Stomach (tissue), 9 donors: ENCODE data around the gene DBN1. TPM values are rescaled to one million over a fixed set of nuclear protein-coding genes. Genes with fewer than 3 reads are reported as not detected.

Experiments
- DNase-seq, 2 donors: peaks; one replicate each; pipeline versions ENCODE4 v3.0.0 to v3.0.0-alpha.2; 2013 to 2019
- H3K27ac ChIP-seq, 5 donors: fragments of 200-600 bp in 4 of 5; sonication (generic) in 4 of 5; one replicate each; pipeline ENCODE4 v1.5.1; 2013 to 2019; ENCODE audit warnings: mild to moderate bottlenecking in 1 of 5, moderate library complexity in 1 of 5
- H3K27me3 ChIP-seq, 3 donors: fragments of 200-600 bp; sonication (generic); one replicate each; pipeline ENCODE4 v1.5.1; 2017 to 2019; ENCODE audit warnings: mixed run types in 1 of 3
- H3K36me3 ChIP-seq, 4 donors: fragments of 200-600 bp; sonication (generic); 1 replicate in 3 of 4; 2 replicates in 1 of 4; pipeline ENCODE4 v1.5.1; 2016 to 2019
- H3K4me1 ChIP-seq, 4 donors: fragments of 200-600 bp; sonication (generic); one replicate each; pipeline ENCODE4 v1.5.1; 2016 to 2019
- H3K4me3 ChIP-seq, 4 donors: fragments of 200-600 bp; sonication (generic) in 3 of 4; one replicate each; pipeline ENCODE4 v1.5.1; 2016 to 2019; ENCODE audit warnings: mild to moderate bottlenecking in 1 of 4
- H3K9me3 ChIP-seq, 4 donors: fragments of 200-600 bp; sonication (generic); one replicate each; pipeline ENCODE4 v1.5.1; 2016 to 2019
- EP300 ChIP-seq: sonication (generic); formaldehyde crosslinking; IDR thresholded peaks from one replicate; pipeline ENCODE4 v1.6.1; 2017; ENCODE audit warnings: antibody characterized with exemption
- POLR2A ChIP-seq, 4 donors: fragments of 450-650 bp; IDR thresholded peaks; one replicate each; pipeline ENCODE4 v1.6.1; 2016; ENCODE audit warnings: antibody characterized with exemption in 4 of 4, control low read depth in 2 of 4, mild to moderate bottlenecking in 1 of 4, moderate library complexity in 1 of 4
- POLR2AphosphoS5 ChIP-seq, 3 donors: sonication (generic); formaldehyde crosslinking; IDR thresholded peaks; one replicate each; pipeline ENCODE4 v1.6.1; 2016; ENCODE audit warnings: antibody characterized with exemption in 3 of 3
- WGBS, 5 donors: extraction: QIAGEN DNeasy Blood & Tissue Kit in 3 of 5; methylation state at CpG; one replicate each; pipeline versions ENCODE4 v1.1.5 to v1.1.7; 2013 to 2018; 5-methylcytosine and 5-hydroxymethylcytosine counted together
- intact Hi-C: fragments of 100-400 bp; cut with DNase I; formaldehyde crosslinking; loops from one replicate; pipeline ENCODE4 v1.15.1; 2023; ENCODE audit warnings: low total_unique reads
- polyA plus RNA-seq, 3 donors: library from polyadenylated mRNA; stranded (reverse); fragments of 200-250 nt; gene quantifications; one replicate each; pipeline ENCODE4 v1.2.3, GENCODE V29; 2013
- total RNA-seq, 5 donors: library from RNA; depleted of rRNA; stranded (reverse); fragments of >200 nt; gene quantifications; one replicate each; pipeline versions ENCODE4 v1.1.0 to v1.2.3, GENCODE V29; 2014 to 2016
- TF ChIP-seq, protein P1 (sequence below), 7 experiments: fragments of 450-650 bp in 4 of 7; fragments of 200-600 bp in 3 of 7; sonication (generic) in 3 of 7; IDR thresholded peaks; one replicate each; pipeline ENCODE4 v1.5.1; 2016 to 2019; ENCODE audit warnings: antibody characterized with exemption in 7 of 7, control low read depth in 2 of 7, mild to moderate bottlenecking in 1 of 7
- donor health status: healthy with polysubstance abuse.
- donor health status: Bipolar disorder and iron deficiency.
- donor health status: healthy.

DBN1 gene
- total and polyA plus RNA-seq, 8 donors = 14.7 to 78.1 (median 36.5) TPM

DNA sequence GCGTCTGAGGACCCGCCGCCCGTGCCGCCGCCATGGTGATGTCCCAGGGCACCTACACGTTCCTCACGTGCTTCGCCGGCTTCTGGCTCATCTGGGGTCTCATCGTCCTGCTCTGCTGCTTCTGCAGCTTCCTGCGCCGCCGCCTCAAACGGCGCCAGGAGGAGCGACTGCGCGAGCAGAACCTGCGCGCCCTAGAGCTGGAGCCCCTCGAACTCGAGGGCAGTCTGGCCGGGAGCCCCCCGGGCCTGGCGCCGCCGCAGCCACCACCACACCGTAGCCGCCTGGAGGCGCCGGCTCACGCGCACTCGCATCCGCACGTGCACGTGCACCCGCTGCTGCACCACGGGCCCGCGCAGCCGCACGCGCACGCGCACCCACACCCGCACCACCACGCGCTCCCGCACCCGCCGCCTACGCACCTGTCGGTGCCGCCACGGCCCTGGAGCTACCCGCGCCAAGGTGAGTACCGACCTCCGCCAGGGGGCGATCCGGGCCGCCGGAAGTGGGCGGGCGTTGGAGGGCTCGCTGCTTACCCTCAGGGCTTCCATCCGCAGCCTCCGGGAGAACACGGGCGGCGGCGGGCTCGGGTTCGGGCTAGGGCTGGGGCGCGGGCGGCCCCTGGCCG, 18.3 kb downstream of the DBN1 start:
- H3K4me1 ChIP-seq = peaks cover 20 to 46% (median 31%) of the 10 kb centered on the region in 4 donors
- peak overlapping the region; percentile 56 to 75 (median 66) for H3K4me3 ChIP-seq
- peaks cover 0 to 21% (median 0%) of the 10 kb centered on the region in 3 donors for H3K27me3 ChIP-seq
- H3K36me3 ChIP-seq = peaks cover 10 to 26% (median 24%) of the 10 kb centered on the region in 4 donors
- no peaks in the 10 kb centered on the region for H3K9me3 ChIP-seq
- intact Hi-C loops = loop anchor here (5.0 kb wide), 1 partner anchor 53 kb away; the partner anchor contains the start of gene PFN3
- DNase-seq = peak; percentile 90 to 96
- TF ChIP-seq EP300 (no peak), POLR2A (IDR thresholded peaks at IDR 0.05) (no peak), POLR2AphosphoS5 (IDR thresholded peaks at IDR 0.05) (peak; percentile 50 to 71 (median 57))
- TF ChIP-seq, protein P1, sequence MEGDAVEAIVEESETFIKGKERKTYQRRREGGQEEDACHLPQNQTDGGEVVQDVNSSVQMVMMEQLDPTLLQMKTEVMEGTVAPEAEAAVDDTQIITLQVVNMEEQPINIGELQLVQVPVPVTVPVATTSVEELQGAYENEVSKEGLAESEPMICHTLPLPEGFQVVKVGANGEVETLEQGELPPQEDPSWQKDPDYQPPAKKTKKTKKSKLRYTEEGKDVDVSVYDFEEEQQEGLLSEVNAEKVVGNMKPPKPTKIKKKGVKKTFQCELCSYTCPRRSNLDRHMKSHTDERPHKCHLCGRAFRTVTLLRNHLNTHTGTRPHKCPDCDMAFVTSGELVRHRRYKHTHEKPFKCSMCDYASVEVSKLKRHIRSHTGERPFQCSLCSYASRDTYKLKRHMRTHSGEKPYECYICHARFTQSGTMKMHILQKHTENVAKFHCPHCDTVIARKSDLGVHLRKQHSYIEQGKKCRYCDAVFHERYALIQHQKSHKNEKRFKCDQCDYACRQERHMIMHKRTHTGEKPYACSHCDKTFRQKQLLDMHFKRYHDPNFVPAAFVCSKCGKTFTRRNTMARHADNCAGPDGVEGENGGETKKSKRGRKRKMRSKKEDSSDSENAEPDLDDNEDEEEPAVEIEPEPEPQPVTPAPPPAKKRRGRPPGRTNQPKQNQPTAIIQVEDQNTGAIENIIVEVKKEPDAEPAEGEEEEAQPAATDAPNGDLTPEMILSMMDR (IDR thresholded peaks at IDR 0.05) = peak in 5 of 7 experiments; percentile 54 to 84 (median 67)
- H3K27ac ChIP-seq = peak overlapping the region; percentile 70 to 91 (median 88)
- WGBS, 5 donors = 0 to 1% (median 0%) methylated on average over 4 to 80 of the region's 80 CpGs

DNA sequence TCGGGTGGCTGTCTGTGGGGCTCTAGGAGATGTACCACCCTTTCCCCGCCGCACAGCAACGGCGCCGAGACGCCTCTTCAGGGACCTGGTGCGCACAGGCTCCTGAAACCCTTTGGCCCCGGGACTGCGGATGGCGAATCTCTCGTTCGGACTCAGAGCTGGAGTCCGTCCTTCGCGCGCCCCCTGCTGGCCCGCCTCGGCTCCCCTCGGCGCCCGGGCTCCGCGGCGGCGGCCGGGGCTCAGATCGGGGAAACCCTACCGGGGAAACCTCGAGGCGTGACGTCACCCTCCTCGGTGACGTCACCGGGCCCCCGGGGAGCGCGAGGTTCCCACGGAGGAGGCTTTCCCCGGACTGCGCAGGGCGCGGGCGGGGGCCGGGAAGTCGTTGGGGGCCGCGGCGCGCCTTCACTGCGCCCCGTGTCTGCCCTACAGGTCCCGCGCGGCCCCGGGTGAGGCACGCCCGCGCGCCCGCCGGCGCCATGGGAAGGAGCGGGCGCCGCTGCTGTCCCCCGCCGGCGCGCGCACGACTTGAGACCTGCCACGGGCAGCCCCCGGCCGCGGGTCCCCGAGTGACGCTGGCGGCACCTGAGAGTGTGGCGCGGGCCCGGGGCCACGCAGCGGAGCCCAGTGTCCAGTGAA, 18.9 kb downstream of the DBN1 start:
- intact Hi-C loops = loop anchor here (5.0 kb wide), 1 partner anchor 52 kb away; the partner anchor contains the start of gene PFN3

DNA sequence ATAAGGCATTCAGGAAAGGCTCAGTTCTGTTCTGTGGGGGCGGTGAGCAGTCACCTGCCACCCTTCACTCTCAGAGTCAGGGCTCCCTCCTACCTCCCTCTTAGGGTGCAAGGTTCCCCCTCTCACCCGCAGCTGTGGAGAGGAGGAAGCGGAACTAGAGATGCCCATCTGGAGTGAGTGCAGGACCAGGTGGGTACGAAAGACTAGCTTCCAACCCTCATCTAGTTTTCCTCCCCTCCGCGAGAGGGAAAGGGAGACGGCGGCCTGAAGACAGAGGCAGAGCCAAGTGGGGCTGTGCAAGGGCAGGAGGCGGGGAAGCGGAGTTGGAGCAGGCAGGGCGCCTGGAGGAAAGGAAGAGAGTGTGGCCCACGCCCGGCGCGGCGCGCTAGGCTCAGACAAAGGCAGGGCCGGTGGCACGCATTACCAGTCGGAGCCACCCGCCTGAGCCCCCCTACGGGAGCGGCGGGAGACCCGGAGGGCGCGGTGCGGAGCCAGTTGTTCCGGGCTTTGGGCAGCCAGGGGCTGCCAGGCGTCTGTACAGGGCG, 19.5 kb downstream of the DBN1 start:
- intact Hi-C loops = no loop called here
- Histone ChIP-seq H3K9me3 (no peaks in the 10 kb centered on the region), H3K4me3 (peak overlapping the region; percentile 56 to 75 (median 66)), H3K4me1 (peaks cover 20 to 46% (median 31%) of the 10 kb centered on the region in 4 donors), H3K36me3 (peaks cover 3 to 15% (median 13%) of the 10 kb centered on the region in 4 donors), H3K27me3 (peaks cover 0 to 31% (median 3%) of the 10 kb centered on the region in 3 donors), H3K27ac (peak overlapping the region in 4 of 5 donors; percentile 70 to 91 (median 87))
- peak in 1 of 2 donors; percentile 78 for DNase-seq
- no peak for TF ChIP-seq POLR2A (IDR thresholded peaks at IDR 0.05)
- 9 to 24% (median 10%) methylated on average over 11 to 31 of the region's 31 CpGs for WGBS, 5 donors

More for the DNA sequence above, 18.9 kb downstream of the DBN1 start:
- 0 to 1% (median 1%) methylated on average over 2 to 84 of the region's 84 CpGs for WGBS, 5 donors
- peak; percentile 96 to 97 for DNase-seq
- H3K4me1 ChIP-seq = peaks cover 20 to 46% (median 31%) of the 10 kb centered on the region in 4 donors
- TF ChIP-seq POLR2AphosphoS5 (IDR thresholded peaks at IDR 0.05) (peak; percentile 14 to 71 (median 38)), POLR2A (IDR thresholded peaks at IDR 0.05) (no peak)
- TF ChIP-seq, protein P1 (IDR thresholded peaks at IDR 0.05) = peak in 6 of 7 experiments; percentile 55 to 97 (median 90)
- H3K9me3 ChIP-seq = no peaks in the 10 kb centered on the region
- H3K36me3 ChIP-seq = peaks cover 4 to 21% (median 19%) of the 10 kb centered on the region in 4 donors
- H3K4me3 ChIP-seq = peak overlapping the region; percentile 56 to 75 (median 66)
- H3K27ac ChIP-seq = peak overlapping the region; percentile 70 to 91 (median 88)
- H3K27me3 ChIP-seq = peaks cover 0 to 27% (median 0%) of the 10 kb centered on the region in 3 donors

DNA sequence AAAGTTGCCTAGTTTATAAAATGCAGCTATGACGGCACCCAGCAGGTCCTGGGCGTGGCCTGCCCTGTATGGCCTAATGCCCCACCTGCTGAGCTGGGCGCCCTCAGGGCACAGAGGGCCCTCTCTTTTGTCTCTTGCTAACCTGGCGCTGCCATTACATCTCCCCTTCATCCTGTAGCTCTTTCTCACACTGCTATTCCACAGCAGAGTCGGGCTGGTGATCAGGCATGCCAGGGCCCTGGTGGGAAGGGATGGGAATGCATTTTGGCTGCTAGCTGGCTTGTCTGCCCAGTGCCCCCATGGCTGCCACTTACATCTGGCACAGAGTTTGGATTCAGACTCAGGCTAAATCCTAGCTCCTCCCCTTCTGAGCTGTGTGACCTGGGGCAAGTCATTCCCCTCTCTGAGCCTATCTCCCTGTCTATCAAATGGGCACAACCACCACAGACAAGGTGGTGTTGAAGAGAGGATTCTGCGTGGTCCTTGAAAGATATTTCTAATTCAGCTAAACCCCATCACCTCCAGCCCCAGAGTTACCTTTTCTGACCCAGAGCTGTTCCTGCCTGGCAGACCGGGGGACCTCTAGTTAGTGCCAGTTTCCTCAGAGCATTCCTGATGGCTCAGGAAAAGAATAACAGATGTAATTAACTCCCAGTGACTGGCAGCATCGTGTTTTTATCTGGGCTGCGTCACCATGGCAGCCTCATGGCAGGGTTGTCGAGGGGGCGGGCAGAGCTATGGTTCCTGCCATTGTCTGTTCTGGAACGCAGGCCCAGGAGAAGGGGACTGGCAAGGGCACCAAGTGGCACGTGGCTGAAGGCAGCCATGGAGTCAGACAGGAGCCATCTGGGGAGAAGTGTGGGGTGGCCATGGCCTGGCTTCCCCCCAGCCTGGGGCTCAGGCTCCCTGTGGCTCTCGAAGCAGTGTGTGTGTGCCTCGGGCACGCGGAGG, 20.5 kb downstream of the DBN1 start:
- H3K36me3 ChIP-seq = peaks cover 0 to 6% (median 3%) of the 10 kb centered on the region in 4 donors
- H3K4me3 ChIP-seq = no peak overlapping the region
- peaks cover 23 to 49% (median 33%) of the 10 kb centered on the region in 4 donors for H3K4me1 ChIP-seq
- no peak overlapping the region for H3K27ac ChIP-seq
- intact Hi-C loops = no loop called here
- H3K27me3 ChIP-seq = peaks cover 0 to 39% (median 8%) of the 10 kb centered on the region in 3 donors
- H3K9me3 ChIP-seq = no peaks in the 10 kb centered on the region
- peak in 1 of 2 donors; percentile 44 for DNase-seq
- TF ChIP-seq, protein P1 (IDR thresholded peaks at IDR 0.05) = no peak
- no peak for TF ChIP-seq POLR2A (IDR thresholded peaks at IDR 0.05)
- TF ChIP-seq POLR2AphosphoS5 (IDR thresholded peaks at IDR 0.05) = no peak
- TF ChIP-seq EP300 = no peak
- WGBS, 5 donors = 76 to 86% (median 84%) methylated on average over 13 to 17 of the region's 17 CpGs
